Glomerular visceral epithelial cell (primary cell): ENCODE results near the gene OOSP1.
A peak's percentile ranks its signal among the peaks of the same experiment; 100 is the strongest.
"Not testable (repeated sequence)": the region's sequence is repeated elsewhere in the genome, so short reads cannot be mapped to it uniquely, and the experiment has no call there.

ENCODE experiments used
- DNase-seq: peaks from one replicate; pipeline ENCODE4 v3.0.0-alpha.2; 2016; ENCODE audit errors: extremely low spot score

OOSP1 gene, protein sequence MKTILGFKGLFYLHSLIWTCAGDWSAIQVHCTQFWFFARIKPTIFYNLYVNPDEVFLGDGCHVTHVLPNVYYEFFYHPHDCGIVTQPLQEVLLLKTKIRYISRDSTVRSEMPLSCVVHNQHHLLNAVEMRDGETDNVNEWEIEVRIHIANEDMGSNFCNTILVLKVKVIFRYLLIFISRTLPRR

DNA sequence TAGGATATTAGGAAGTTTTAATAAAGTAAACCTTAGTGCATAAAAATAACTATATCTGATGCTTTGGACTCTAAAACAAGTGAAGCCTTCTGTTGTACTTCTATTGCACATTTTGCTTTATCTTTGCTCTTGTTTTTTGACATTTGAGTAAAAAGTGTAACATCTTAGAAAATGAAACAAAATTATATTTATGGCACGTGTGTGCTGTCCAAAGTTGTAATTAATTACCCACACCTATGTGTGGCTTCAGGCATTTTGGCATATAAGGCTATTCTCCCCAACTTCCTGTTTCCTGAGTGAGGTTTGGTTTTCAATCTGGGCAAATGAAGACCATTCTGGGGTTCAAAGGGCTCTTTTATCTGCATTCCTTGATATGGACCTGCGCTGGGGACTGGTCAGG lies at the start of gene OOSP1:
TSS of gene OOSP1 (plus strand) at position 301 of the 400 bp plus-strand sequence. CDS start at position 324, 23 bp downstream.
- DNase-seq, result no peak

GRCh38 chr11:59891781-59892181 lies 46.5 kb upstream of the OOSP1 start:
- no peak for DNase-seq

- DNase-seq, result no peak
Observed at GRCh38 chr11:59894616-59895015, 43.6 kb upstream of the OOSP1 start.

- DNase-seq, result no peak
Observed at GRCh38 chr11:59898046-59898445, 40.2 kb upstream of the OOSP1 start.

DNA sequence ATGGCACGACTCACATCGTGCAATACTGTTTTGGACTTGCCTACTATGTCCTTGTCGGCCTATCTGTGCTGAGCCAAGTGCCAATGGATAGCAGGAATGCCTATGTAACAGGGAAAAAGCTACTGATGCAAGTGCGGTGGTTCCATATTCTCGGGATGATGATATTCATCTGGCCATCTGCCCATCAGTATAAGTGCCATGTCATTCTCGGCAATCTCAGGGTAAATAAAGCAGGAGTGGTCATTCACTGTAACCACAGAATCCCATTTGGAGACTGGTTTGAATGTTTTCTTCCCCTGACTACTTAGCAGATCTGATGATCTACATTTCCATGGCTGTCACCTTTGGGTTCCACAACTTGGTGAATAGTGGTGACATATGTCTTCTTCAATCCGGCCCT lies 39.6 kb upstream of the OOSP1 start:
- no peak for DNase-seq

DNA sequence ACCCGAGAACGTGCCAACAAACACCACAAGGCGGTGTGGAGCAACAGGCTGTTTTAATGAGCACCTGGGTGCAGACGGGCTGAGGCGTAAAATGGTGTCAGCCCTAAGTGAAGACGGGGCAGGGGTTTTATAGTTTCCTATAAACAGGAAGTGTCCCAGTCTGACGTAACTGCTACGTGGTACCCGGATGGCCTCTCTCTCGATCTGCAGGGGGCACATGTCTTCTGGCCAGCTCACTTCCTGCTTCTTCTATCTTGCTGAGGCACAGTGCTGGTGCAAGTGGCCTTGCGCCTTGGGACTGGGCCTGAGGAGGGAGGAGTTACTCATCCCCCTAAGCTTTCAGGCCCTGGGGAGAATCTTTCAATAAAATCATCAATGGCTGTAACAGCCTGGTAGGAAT lies 38.7 kb upstream of the OOSP1 start:
- DNase-seq, result no peak

- no peak for DNase-seq
Observed at GRCh38 chr11:59900366-59901126, 37.7 kb upstream of the OOSP1 start.

- peak; percentile 27 for DNase-seq
Observed at GRCh38 chr11:59901306-59901705, 36.9 kb upstream of the OOSP1 start.

DNA sequence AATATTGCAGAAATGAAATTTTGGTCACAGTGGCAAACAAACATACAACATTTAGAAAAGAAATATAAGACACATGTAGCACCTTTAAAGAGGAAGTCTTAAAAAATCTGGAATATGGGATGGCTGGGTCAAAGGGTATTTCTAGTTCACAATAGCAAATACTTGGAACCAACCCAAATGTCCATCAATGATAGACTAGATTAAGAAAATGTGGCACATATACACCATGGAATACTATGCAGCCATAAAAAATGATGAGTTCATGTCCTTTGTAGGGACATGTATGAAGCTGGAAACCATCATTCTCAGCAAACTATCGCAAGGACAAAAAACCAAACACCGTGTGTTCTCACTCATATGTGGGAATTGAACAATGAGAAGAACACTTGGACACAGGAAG lies 34.7 kb upstream of the OOSP1 start:
- DNase-seq, result not testable (repeated sequence)

DNA sequence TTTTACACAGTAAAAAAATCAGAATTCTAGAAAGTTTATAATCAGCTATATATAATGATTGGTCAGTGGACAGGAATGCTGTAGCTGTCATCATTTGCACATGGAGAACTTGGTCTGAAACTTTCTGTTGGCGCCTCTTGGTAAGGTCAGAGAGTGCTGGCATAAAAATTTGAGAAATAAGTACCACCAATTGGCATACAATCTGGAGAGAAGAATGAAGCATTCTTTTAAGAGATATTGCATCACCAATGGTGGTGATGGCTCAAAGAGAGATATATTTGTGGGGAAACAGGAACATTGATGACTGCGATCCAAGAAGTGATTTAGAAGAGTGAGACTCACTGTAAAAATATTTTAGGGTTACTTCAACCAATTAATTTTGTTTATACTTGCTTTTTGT lies 19.8 kb upstream of the OOSP1 start:
- DNase-seq, result no peak

GRCh38 chr11:59918987-59919589 lies 19.1 kb upstream of the OOSP1 start:
- DNase-seq, result peak; percentile 47

DNA sequence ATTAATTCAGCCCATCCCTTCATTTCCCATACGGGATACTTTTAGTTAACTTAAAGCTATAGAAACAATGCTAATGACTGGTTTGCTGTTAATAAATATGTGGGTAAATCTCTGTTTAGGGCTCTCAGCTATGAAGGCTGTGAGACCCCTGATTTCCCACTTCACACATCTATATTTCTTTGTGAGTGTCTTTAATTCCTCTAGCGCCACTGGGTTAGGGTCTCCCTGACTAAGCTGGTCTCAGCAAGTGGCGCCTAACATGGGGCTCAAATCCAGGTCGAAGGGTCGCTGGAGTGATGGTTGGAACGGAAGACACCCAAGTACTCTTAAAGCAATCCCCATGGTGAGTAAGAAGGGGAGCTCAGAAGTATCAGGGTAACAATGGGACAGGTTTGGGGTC lies 14.4 kb upstream of the OOSP1 start:
- no peak for DNase-seq

GRCh38 chr11:59931688-59932087 lies 6.5 kb upstream of the OOSP1 start:
- DNase-seq, result no peak

DNA sequence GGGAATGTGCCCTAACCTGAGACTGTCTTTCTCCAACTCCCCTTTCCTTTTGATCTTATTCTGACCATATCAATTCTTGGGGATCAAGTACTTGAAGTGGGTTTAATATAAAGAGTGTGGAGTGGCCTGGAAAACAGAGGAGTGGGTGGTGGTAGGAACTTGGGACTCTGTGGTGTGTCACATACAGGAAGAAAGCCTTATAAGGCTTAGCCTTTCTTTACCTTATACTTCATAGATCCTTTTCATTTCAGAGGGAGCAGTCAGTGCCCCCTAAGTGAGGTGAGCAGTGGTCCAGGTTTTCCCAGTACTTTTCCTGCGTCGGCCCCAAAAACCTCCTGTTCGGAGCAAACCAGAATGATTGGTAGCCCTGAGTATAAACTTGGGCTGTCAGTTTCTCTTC lies 486 bp downstream of the OOSP1 start:
- DNase-seq, result no peak

DNA sequence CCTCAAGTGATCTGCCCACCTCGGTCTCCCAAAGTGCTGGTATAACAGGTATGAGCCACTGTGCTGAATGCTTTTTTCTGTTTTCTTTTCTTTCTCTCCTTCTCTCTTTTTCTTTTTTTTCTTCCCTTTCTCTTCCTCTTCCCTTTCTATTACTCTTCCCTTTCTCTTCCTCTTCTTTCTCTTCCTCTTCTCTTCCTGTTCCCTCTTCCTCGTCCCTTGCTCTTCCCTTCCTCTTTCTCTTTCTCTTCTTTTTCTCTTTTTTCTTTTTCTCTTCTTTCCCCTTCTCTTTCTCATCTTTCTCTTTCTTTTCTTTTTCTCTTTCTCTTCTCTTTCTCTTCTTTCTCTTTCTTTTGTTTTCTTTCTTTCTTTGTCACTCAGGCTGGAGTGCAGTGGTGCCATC lies 1.2 kb downstream of the OOSP1 start:
- DNase-seq, result no peak

- DNase-seq, result no peak
Observed at GRCh38 chr11:59941091-59941490, 2.9 kb downstream of the OOSP1 start.

- DNase-seq, result no peak
Observed at GRCh38 chr11:59943997-59944714, 5.9 kb downstream of the OOSP1 start.

GRCh38 chr11:59944720-59945119 lies 6.5 kb downstream of the OOSP1 start:
- DNase-seq, result no peak

DNA sequence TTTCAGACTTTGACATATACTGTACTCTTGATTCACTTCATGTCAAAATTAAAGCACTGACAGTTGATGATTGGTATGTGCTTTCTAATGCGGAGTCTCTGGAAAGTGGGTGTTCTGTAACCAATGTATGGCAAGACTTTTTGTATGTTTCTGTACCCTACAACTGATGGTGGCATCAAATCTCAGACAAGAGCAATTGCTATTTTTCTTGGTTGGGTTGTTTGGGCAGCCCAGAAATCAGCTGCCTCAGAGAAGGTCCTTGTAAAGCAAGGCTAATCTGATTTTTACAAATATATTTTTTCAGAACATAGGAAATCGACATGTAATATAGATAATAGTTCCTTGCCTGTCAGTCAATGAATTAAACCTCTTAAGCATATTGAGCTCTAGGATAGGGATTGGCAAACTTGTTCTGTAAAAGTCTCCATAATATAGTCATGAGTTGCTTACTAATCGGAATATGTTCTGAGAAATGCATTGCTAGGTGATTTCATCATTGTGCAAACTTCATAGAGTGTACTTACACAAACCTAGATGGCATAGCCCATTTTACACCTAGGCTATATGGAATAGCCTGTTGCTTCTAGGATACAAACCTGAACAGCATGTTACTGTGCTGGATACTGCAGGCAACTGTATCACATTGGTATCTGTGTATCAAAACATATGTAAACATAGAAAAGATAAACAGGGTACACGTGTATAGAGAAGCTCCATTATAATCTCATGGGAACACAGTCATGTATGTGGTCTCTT lies 15.4 kb downstream of the OOSP1 start:
- no peak for DNase-seq

DNA sequence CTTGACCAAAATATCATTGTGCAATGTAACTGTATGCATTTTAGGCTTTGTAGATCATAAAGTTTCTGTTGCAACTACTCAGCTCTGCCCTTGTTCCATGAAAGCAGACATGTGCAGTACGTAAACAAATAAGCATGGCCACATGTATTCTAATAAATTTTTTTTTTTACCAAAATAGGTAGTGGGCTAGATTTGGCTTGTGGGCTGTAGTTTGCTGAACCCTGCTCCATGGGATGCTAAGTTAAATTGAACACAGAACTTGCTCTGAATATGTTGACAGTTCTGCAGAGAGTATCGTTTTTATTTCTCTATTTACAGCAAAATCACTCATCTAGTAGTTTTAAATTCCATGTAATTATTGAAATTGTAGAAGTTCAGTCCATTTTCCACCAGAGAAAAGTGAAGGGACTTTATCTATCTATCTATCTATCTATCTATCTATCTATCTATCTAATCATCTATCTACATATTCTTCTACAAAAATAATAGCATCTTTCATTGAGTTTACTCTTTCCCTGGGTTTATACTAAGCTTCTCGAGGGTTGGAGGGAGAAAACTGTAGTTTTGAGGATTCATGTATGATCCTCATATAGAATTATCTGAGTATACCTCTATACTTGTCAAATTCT lies 16.1 kb downstream of the OOSP1 start:
- DNase-seq, result no peak

- peak; percentile 58 for DNase-seq
Observed at GRCh38 chr11:59957094-59957493, 18.9 kb downstream of the OOSP1 start.
